Lung (tissue), 12 donors: ENCODE results near the gene NLRP6. TPM values are rescaled to one million over a fixed set of nuclear protein-coding genes. Genes with fewer than 3 reads are reported as not detected.

Experiments
- ATAC-seq: fragments of 200-7000 bp; cut with Tn5 transposase; one replicate; pipeline ENCODE4 v1.9.1; 2020; ENCODE audit warnings: moderate number of reproducible peaks; ENCODE audit not compliant: insufficient read depth, low FRiP score
- DNase-seq, 3 donors: peaks; one replicate each; pipeline ENCODE4 v3.0.0-alpha.2; 2013 to 2017
- H3K27ac ChIP-seq, 2 donors: one replicate each; pipeline ENCODE4 v1.5.1; 2013; ENCODE audit warnings: mild to moderate bottlenecking in 2 of 2, moderate library complexity in 2 of 2, control low read depth in 1 of 2, inconsistent platforms in 1 of 2, low read depth in 1 of 2, low read length in 1 of 2
- H3K27me3 ChIP-seq, 3 donors: one replicate each; pipeline ENCODE4 v1.5.1; 2013; ENCODE audit warnings: low read length in 2 of 3; ENCODE audit not compliant: control insufficient read depth in 3 of 3, insufficient read depth in 3 of 3
- H3K36me3 ChIP-seq, 4 donors: one replicate each; pipeline ENCODE4 v1.5.1; 2013; ENCODE audit warnings: low read length in 4 of 4, mild to moderate bottlenecking in 1 of 4, moderate library complexity in 1 of 4; ENCODE audit not compliant: control insufficient read depth in 4 of 4, insufficient read depth in 4 of 4
- H3K4me1 ChIP-seq, 5 donors: one replicate each; pipeline ENCODE4 v1.5.1; 2013; ENCODE audit warnings: low read length in 5 of 5, mild to moderate bottlenecking in 2 of 5, moderate library complexity in 1 of 5; ENCODE audit not compliant: control insufficient read depth in 5 of 5, insufficient read depth in 5 of 5
- H3K4me3 ChIP-seq: one replicate; pipeline ENCODE4 v1.5.1; 2013; ENCODE audit warnings: mild to moderate bottlenecking, control low read depth, moderate library complexity
- H3K9ac ChIP-seq, 2 donors: one replicate each; pipeline ENCODE4 v1.5.1; 2013; ENCODE audit warnings: low read length in 2 of 2, control low read depth in 1 of 2; ENCODE audit not compliant: insufficient read depth in 1 of 2
- H3K9me3 ChIP-seq, 4 donors: one replicate each; pipeline ENCODE4 v1.5.1; 2013; ENCODE audit warnings: low read length in 3 of 4, mild to moderate bottlenecking in 1 of 4, moderate library complexity in 1 of 4; ENCODE audit not compliant: control insufficient read depth in 4 of 4, insufficient read depth in 3 of 4
- CTCF ChIP-seq: IDR thresholded peaks from 2 replicates; pipeline ENCODE4 v1.5.1; 2012; ENCODE audit warnings: mild to moderate bottlenecking; ENCODE audit errors: control extremely low read depth, extremely low read depth
- WGBS, 2 donors: extraction: QIAGEN DNeasy Blood & Tissue Kit; methylation state at CpG; one replicate each; pipeline ENCODE4 v1.1.7; 2013; 5-methylcytosine and 5-hydroxymethylcytosine counted together
- polyA plus RNA-seq, 2 donors: library from polyadenylated mRNA; stranded (reverse); fragments of 200-250 nt; gene quantifications; one replicate each; pipeline ENCODE4 v1.2.1, GENCODE V29; 2013
- total RNA-seq, 2 donors: library from RNA; depleted of rRNA in 1 of 2; stranded (reverse); fragments of >200 nt in 1 of 2; gene quantifications; one replicate each; pipeline ENCODE4 v1.2.1, GENCODE V29; 2014 to 2021
- donor health status: control.
- donor health status: control.
- donor health status: Bipolar disorder and iron deficiency.
- donor health status: healthy.
- donor health status: DM: yes; HTN: yes; CAD: no.

NLRP6 gene
- total and polyA plus RNA-seq, 4 donors = 0.08 to 9.6 (median 2.4) TPM

GRCh38 chr11:281486-282161, 3.4 kb downstream of the NLRP6 start:
- H3K9ac ChIP-seq = no peak overlapping the region
- ATAC-seq = no peak
- no peak for TF ChIP-seq CTCF
- DNase-seq = no peak
- H3K27ac ChIP-seq = no peak overlapping the region
- H3K9me3 ChIP-seq = no peaks in the 10 kb centered on the region
- H3K36me3 ChIP-seq = no peaks in the 10 kb centered on the region
- H3K4me3 ChIP-seq = no peak overlapping the region
- 37 to 54% methylated on average over 23 to 26 of the region's 26 CpGs for WGBS, 2 donors
- peaks cover 0 to 15% (median 0%) of the 10 kb centered on the region in 5 donors for H3K4me1 ChIP-seq
- H3K27me3 ChIP-seq = peaks cover 0 to 65% (median 34%) of the 10 kb centered on the region in 3 donors

GRCh38 chr11:282171-282570, 4.0 kb downstream of the NLRP6 start:
- H3K36me3 ChIP-seq = no peaks in the 10 kb centered on the region
- no peak overlapping the region for H3K9ac ChIP-seq
- H3K4me3 ChIP-seq = no peak overlapping the region
- WGBS, 2 donors = 67 to 69% methylated on average over 4 of the region's 4 CpGs
- DNase-seq = no peak
- H3K4me1 ChIP-seq = peaks cover 0 to 15% (median 0%) of the 10 kb centered on the region in 5 donors
- ATAC-seq = no peak
- peaks cover 0 to 62% (median 37%) of the 10 kb centered on the region in 3 donors for H3K27me3 ChIP-seq
- no peaks in the 10 kb centered on the region for H3K9me3 ChIP-seq
- H3K27ac ChIP-seq = no peak overlapping the region
- TF ChIP-seq CTCF = no peak

GRCh38 chr11:282630-283360, 4.6 kb downstream of the NLRP6 start:
- no peaks in the 10 kb centered on the region for H3K36me3 ChIP-seq
- no peak overlapping the region for H3K27ac ChIP-seq
- H3K9me3 ChIP-seq = no peaks in the 10 kb centered on the region
- peaks cover 0 to 61% (median 39%) of the 10 kb centered on the region in 3 donors for H3K27me3 ChIP-seq
- H3K4me3 ChIP-seq = no peak overlapping the region
- H3K4me1 ChIP-seq = peaks cover 0 to 15% (median 0%) of the 10 kb centered on the region in 5 donors
- WGBS, 2 donors = 61 to 70% methylated on average over 10 to 12 of the region's 13 CpGs
- no peak for ATAC-seq
- TF ChIP-seq CTCF = no peak
- no peak for DNase-seq
- no peak overlapping the region for H3K9ac ChIP-seq
